GM19372 (cell line): Measurements from ENCODE around the gene DNAH7.
"Not testable (repeated sequence)": the region's sequence is repeated elsewhere in the genome, so short reads cannot be mapped to it uniquely, and the experiment has no call there.

Experiments used
- ATAC-seq: cut with Tn5 transposase; IDR thresholded peaks from one replicate; pipeline ENCODE4 v1.9.1; 2021; ENCODE audit warnings: mild to moderate bottlenecking, low read depth, moderate library complexity; ENCODE audit not compliant: unreplicated experiment

Gene DNAH7

DNA sequence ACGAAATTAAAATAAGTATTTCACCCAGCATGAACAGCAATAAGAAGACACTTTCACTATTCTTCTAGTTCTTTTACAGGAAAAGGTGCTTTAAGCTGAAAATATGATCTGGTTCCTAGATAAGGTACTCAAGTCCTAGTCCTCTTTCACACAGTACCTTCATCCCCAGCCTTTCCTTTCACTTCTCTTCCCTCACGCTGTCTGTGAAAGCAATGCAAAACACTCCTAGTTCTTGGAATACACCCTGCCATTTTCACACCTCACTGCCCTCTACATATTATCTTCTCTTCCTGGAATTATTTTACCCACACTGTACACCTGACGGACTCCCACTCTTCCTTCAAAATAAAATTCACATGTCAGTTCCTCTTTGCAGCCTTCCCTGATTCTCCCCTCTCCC lies 82.9 kb downstream of the DNAH7 start:
- ATAC-seq: no peak

DNA sequence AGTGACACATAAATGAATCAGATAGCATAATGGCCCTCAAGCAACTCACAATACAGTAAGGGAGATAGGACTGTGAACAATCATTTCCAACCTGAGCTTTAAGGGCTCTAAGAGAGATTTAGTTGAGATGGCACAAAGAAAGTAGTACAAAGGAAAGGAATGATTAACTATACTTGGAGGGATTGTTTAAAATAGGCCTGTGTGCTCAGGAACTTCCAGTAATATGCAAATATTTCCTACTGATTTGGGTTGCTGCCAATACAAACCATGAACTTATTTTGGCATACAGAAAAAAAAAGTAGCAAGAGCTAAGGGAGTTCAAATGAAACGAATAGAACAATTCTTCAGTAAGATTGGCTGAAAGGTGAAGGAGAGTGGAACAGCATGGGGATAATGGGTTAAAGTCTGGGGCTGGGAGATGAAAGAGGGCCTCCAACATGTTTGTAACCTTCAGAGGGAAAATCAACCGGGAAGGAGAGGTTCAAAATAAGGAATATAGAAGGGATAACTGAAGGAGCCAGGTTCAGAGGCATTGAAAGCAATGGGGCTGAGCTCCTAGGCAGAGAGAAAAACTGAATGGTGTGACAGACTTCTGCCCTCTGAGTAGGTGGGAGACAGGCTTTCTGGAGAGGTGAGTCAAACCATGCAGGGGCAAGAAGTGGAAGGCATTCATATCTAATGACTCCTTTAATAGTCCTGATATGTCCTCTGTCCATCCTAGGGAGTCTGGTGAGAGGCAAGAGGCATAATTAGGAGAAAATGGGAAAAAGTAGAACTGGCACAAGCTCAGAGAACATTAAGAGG lies 83.5 kb downstream of the DNAH7 start:
- ATAC-seq: no peak

DNA sequence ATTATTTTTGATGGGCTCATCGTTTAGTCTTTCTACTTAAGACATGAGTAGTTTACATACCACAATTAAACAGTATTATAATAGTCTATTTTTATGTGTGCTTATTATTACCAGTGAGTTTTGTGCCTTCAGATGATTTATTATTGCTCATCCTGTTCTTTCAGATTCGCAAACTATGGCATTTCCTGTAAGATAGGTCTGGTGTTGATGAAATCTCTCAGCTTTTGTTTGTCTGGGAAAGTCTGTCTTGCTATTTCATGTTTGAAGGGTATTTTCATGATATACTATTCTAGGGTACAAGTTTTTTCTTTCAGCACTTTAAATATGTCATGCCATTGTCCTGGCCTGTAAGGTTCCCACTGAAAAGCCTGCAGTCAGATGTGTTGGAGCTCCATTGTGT lies 101.3 kb downstream of the DNAH7 start:
- no peak for ATAC-seq

DNA sequence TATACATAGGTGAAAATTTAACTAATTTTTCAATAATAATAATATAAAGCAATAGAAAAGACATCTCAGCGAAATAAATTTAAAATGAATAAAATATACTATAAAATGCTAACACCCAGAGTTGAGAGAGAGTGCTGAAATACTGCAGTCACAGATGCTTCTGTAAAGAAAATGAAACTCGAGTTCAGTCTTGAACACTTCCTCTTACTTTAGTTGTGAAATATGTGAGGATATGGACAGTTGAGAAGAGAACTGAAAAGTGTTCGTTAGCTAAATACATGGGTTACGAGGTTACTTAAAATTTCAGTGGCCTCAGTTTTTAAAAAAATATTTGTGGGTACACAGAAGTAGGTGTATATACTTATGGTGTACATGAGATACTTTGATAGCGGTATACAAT lies 106.8 kb downstream of the DNAH7 start:
- ATAC-seq: peak; percentile 91

DNA sequence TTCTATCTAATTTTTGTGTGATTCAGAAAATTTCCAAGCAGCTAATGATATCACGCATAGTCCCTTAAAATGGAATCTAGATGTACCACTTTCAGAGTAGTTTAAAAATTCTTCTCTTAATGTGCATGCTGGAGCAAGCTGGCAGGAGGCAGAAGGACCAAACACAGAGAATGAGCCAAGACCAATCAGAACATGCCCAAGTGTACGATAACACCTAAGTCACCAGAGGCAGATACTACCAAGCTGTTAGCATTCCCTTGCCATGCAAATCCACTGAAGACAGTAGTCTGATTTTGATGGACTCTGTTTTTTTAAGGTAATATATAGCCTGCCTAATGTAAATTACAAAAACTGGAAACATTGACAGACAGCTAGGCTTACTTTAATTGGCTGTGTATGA lies 109.3 kb downstream of the DNAH7 start:
- no peak for ATAC-seq

DNA sequence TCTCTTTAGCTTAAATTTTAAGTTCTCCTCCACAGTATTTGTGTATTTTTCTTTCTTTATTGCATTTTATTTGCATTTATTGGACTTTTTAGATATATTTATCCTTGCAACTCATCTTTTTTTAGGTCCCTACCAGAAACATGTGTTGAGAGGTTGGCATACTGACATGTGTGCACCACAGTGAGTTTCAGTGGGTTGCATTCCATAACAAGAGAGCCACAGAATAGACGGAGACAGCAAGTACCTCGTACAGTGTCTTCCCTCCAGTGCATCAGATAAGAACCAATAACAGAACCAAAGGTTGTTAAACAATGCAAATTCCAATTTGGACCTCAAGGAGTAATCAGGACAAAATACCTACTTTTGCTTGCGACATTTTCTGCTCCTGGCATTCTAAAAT lies 111.9 kb downstream of the DNAH7 start:
- no peak for ATAC-seq

DNA sequence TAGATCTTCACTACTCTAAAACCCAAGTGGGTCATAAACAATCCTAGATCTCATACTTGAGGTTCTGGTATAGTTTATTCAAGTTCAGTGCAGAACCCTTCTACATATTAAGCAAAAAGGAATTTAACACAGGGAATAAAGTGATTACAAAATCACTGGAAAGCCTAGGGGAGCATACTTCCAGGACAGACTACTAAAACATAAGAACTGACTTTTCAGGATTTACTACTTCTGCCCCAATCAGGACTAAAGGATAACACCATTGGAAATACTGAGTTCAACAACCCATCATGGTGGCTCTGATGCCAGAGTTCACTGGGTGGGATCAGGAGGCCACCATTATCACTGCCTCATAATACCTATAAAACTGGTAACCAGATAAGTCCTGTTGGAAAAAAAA lies 123.6 kb downstream of the DNAH7 start:
- no peak for ATAC-seq

DNA sequence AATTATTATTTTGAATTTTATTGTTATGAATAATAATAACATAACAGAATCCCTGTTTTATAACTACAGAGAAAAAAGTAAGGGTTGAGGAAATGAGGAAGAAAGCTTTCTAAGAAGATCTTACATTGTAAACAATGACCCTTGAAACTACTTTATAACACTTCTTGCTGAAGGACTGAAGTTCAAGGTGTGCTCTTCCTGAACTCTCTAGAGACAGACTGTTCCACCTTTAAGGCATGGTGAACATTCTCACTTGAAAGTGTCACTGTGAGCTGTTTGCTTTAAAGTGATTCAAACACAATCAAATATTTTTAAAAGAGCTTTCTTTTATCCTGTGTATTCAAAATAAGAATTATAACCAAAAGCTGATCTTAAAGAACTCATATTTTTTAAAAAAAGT lies 131.5 kb downstream of the DNAH7 start:
- no peak for ATAC-seq

DNA sequence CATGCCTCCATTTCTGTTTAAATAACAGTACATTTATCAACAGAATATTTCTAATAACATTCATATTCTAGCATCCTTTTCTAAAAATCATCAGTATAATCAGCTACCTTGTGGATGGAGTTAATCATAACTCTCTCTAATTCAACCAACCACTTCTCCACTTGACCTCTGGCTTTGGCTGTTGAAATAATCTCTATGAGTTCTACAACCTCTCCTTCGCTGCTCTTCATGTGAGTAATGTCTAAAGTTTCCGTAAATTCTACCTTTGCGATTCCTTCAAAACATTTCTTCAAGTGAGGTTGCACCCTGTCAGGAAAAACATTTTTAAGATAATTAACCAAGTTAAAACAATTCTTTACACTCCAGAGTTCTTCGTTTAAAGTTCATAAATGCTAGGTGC lies 134.2 kb downstream of the DNAH7 start:
- ATAC-seq: no peak

DNA sequence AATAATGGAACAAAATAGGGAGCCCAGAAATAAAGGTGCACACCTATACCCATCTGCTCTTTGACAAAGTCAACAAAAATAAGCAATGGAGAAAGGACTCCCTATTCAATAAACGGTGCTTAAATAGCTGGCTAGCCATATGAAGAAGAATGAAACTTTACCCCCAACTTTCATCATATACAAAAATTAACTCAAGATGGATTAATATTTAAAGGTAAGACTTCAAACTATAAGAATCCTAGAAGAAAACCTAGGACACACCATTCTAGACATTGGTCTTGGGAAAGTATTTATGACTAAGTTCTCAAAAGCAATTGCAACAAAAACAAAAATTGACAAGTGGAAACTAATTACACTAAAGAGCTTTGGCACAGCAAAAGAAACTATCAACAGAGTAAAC lies 139.1 kb downstream of the DNAH7 start:
- ATAC-seq: no peak

DNA sequence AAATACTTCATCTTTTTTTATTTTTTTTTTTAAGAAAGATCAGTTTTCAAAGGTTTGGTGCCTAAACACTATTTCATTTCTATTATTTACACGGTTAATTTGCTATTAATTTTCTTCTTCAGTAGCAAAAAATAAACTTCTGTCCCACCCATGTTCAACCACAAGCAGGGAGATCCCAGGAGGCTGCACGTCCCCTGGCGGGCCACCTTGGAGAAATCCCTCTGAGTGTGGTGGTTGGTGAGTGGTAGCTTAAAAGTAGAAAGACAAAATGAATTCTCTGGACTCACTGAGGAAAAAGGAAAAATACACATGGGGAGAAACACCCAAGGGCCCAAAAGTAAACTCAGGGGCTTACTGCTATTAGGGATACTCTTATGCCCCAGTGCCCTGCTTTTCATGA lies 143.5 kb downstream of the DNAH7 start:
- ATAC-seq: no peak

DNA sequence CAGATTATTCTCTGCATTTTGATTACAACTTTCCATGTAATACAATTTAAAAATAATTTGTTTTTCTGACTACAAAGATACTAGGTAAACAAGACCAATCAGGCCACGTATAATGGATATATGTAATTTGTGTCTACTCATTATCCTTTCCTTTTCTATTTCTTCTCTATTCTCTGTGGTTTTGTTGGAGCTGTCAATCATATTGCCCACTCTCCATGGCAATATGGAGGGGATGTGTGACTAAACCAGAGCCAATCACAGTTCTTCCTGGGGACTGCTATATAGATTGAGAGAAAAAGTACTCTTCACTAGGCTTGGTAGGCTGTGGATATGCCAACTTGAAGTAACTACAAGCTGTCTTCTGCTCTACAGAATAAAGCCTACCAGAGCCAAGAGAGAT lies 144.7 kb downstream of the DNAH7 start:
- no peak for ATAC-seq

DNA sequence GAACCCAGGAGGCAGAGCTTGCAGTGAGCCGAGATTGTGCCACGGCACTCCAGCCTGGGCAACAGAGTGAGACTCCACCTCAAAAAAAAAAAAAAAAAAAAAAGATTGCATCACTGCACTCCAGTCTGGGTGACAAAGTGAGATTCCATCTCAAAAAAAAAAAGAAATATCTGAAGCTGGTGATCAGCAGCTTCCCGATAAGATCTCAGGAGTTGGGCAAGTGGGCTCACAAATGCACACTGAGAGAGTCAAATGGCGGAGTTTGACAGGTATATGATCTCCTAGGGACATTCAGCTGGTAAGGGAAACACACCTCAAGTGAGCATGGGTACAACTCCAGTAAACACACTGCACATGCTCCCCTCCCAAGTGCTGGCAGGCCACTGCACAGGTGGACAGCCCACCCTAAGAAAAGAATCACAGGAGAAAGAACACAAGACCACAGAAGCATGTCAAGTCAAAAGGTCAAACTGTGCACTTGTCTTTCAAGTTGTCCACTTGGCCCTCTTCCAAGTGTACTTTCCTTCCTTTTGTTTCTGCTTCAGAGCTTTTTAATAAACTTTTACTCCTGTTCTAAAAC lies 151.5 kb downstream of the DNAH7 start:
- ATAC-seq: not testable (repeated sequence)

DNA sequence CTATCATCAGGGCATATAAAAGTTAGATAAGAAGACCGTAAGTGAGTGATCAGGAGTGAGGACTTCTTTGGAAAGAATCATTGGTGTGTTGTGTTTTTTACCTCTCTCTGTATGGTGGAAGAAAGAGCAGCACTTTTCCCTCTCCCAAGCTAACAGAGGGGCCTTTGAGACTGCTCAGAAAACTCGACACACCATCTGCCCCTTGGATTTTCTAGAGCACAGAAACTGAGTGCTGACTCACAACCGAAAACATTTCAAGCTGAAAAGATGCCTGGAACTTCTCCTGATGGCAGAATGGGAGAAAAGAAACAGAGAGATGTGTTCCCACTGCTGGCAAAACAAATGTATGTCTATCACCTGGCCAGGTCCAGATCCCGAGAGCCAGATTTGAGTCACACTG lies 156.6 kb downstream of the DNAH7 start:
- no peak for ATAC-seq

DNA sequence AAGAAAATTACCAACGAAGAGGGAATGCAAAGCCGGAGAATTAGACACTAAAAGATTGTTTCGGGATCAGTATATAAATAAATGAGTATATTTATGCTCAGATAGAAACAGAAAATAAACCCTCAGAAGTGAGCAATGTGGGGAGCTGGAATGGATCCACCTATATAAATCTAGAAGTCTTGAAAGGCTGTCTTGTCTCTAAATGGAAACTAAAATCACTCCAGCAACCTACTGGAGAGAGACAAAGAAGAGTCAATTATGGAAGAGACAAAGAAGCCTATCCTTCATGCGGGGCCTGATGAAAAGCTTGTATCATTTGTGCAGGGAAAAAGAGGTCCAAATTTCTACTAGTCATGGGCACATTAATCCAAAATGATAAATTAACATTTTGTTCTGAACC lies 158.1 kb downstream of the DNAH7 start:
- no peak for ATAC-seq

DNA sequence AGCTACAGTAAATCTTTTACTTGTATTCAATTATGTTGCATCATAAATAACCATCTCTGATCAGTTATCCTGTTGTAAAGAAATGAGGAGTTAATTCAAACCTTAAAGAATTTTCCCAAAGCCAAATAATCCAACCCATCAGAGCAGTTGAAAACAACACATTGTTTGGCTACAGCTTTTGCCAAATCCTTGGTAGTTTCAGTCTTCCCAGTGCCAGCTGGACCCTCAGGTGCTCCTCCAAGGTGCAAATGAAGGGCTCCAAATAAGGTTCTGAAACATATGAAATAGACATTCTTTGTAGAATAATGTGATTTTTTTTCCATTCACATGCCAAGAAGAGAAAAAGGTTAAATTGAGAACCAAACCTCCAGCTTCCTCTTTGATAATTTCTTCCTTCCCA lies 158.7 kb downstream of the DNAH7 start:
- no peak for ATAC-seq

DNA sequence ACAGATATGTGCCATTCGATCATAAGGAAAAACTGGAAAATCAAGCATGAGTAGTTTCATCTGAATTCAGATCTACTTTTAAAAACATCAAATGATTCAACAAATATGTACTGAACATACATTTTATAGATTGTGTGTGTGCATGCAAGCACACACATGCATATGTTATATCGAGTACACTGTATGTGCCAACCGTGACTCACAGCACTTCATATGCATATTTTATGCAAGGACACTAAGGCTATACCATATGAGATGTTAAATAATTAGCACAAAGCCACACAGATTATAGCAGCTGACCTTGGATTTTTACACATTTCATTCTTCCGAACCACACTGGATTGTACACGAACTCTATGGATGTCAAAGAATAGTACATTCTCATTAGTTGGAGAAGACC lies 161.2 kb downstream of the DNAH7 start:
- no peak for ATAC-seq

DNA sequence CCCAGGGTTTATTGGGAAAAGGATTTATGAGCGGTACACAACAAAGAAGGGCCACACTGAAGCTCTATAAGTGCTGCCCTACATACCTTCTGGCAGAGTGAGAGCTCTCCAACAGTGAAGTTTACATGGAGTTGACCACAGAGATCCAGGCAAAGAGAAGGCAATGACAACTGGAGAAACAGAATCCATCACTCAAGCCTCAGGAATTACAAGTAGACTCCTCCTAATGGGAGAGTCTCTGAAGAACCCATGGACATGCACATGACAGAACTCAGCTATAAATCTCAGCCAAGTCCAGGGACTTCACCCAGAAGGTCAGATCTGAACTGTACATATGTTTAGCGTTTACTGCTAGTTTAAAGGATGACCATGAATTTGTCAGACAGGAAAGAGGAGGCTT lies 164.7 kb downstream of the DNAH7 start:
- no peak for ATAC-seq

DNA sequence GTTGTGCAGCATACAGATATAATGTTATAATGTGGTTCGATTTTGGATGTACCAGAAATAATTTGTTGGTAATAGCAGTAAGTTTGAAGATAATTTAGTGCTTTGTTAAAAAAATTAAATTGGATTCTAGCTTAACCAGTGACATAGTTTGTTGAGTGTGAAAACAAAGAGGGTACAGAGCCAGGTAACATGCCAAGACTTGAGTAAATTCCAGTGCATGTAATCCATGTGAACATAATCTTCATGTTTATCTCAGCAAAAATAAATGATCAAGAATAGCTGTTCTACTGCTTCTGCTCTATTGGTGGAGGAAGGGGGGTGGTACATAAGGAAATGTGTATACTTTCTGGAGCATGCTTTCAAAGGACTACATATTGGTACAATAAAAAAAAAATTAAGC lies 165.8 kb downstream of the DNAH7 start:
- ATAC-seq: no peak

DNA sequence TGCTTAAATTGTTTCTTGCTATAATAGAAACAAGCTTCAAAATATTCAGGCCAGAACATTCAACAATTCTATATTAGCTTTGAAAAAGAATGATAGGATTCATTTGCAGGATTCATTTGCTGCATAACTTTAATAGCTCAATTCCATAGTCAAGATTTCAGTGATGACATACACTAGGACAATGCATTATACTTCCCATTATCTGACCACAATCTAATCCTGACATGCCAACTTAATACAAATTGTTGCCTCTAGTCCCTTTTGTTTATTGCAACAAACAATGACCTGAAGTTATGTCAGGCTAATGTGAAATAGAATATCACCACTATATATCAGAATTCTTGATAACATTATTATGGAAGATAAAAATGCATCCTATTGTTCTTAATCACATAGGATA lies 169.4 kb downstream of the DNAH7 start:
- no peak for ATAC-seq

DNA sequence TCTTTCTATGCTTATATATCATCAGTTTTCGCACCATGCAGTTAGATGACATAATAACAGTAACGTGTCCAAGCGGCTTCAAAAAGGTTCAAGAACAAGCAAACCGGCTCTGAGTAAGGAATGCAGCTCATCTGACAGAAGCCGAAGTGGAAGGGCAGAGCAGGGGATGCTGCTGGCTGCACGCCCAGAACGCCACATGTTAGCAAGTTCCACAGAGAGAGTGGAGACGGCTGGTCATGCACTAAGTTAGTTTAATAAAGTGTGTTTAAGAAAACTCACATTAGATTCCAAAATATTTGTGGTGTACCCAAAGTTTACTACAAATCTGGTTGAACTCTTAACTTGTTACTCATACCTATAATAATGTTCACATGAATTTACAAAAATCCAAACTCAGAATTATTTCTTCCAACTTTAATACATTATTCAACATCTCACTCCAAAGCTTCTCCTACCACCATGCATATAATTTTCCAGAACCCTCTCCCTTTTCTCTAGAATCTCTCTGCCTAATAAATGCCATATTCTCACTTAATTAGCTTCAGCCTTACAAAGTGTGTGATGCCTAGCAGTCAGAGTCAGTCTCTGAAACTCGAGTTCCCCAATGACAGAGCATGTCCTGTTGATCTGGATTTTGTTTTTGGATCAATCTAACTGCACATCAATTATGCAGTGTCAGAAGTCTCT lies 170.0 kb downstream of the DNAH7 start:
- no peak for ATAC-seq

DNA sequence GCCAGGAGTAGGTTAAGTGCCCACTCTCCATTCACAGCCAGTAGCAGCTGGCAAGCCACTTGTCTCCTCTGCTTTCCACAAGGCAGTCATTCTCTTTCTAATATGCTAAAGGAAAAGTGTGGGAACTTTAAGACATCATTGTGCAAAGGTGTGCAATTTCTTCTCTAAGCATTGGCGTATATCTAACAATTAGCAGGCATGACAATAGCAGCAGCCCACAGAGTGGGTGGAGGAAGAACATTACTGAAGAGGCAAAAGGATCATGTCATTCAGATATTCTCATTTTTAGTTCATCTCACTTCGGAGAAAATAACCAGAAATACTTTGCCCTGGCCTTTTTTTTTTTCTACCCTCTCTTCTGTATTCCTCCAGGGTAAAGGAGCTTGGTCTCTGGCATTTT lies 177.6 kb downstream of the DNAH7 start:
- ATAC-seq: no peak
